HepG2 (cell line): ENCODE results near the gene CMIP. TPM values are rescaled to one million over a fixed set of nuclear protein-coding genes. Genes with fewer than 3 reads are reported as not detected.
A peak's percentile ranks its signal among the peaks of the same experiment; 100 is the strongest.

Experiments
- CBX2 ChIP-seq, 2 experiments: fragments of 200-600 bp in 1 of 2; sonication (generic); formaldehyde crosslinking in 1 of 2; IDR thresholded peaks; 2 replicates each; pipeline versions ENCODE4 v1.7.0 to v1.8.1; 2018 to 2022; ENCODE audit warnings: low read depth in 2 of 2, low read length in 1 of 2, mild to moderate bottlenecking in 1 of 2, missing genetic modification reagents in 1 of 2
- IKZF1 ChIP-seq: fragments of 450-650 bp; IDR thresholded peaks from 2 replicates; pipeline ENCODE4 v1.7.1; 2016
- IRX3 ChIP-seq: sonication (generic); formaldehyde crosslinking; IDR thresholded peaks from 2 replicates; pipeline ENCODE4 v1.8.1; 2023; ENCODE audit warnings: mild to moderate bottlenecking, low read depth, missing genetic modification reagents, borderline replicate concordance
- NR2F1 ChIP-seq, 2 experiments: fragments of 450-650 bp in 1 of 2; formaldehyde crosslinking in 1 of 2; IDR thresholded peaks; 2 replicates each; pipeline versions ENCODE4 v1.5.0 to v1.6.1; 2016 to 2020; ENCODE audit warnings: mild to moderate bottlenecking in 1 of 2, missing compliant biosample characterization in 1 of 2, missing genetic modification reagents in 1 of 2, moderate library complexity in 1 of 2
- REXO4 ChIP-seq: sonication (generic); formaldehyde crosslinking; IDR thresholded peaks from 2 replicates; pipeline ENCODE4 v1.8.0; 2022; ENCODE audit warnings: missing genetic modification reagents, mild to moderate bottlenecking, borderline replicate concordance
- SP140L ChIP-seq: sonication (generic); formaldehyde crosslinking; IDR thresholded peaks from 2 replicates; pipeline ENCODE4 v1.4.0; 2020; ENCODE audit warnings: missing genetic modification reagents, borderline replicate concordance
- SRSF1 ChIP-seq: fragments of 200-400 bp; formaldehyde crosslinking; optimal IDR thresholded peaks from 2 replicates; pipeline ENCODE3; 2017; ENCODE audit warnings: mild to moderate bottlenecking, low read depth, low read length, moderate library complexity
- STAT5B ChIP-seq: sonication (generic); formaldehyde crosslinking; IDR thresholded peaks from 2 replicates; pipeline ENCODE4 v1.4.0; 2020; ENCODE audit warnings: missing genetic modification reagents
- SYNCRIP ChIP-seq: fragments of 200-400 bp; formaldehyde crosslinking; IDR thresholded peaks from 2 replicates; pipeline ENCODE4 v1.6.1; 2018; ENCODE audit warnings: mild to moderate bottlenecking, low read depth, low read length; ENCODE audit not compliant: insufficient read depth
- TP53 ChIP-seq: sonication (generic); formaldehyde crosslinking; conservative IDR thresholded peaks from 2 replicates; pipeline ENCODE4 v1.4.0; 2020; ENCODE audit warnings: missing genetic modification reagents
- ZBTB1 ChIP-seq: sonication (generic); formaldehyde crosslinking; IDR thresholded peaks from 2 replicates; pipeline ENCODE4 v1.4.0; 2020; ENCODE audit warnings: missing genetic modification reagents, borderline replicate concordance
- ZFP36 ChIP-seq: fragments of 150-350 bp; IDR thresholded peaks from 2 replicates; pipeline ENCODE4 v1.6.1; 2018; ENCODE audit warnings: borderline replicate concordance, low read length, low read depth; ENCODE audit not compliant: partially characterized antibody
- ZNF256 ChIP-seq: sonication (generic); formaldehyde crosslinking; conservative IDR thresholded peaks from 2 replicates; pipeline ENCODE4 v1.4.0; 2020; ENCODE audit warnings: missing genetic modification reagents
- ZNF367 ChIP-seq: sonication (generic); formaldehyde crosslinking; IDR thresholded peaks from 2 replicates; pipeline ENCODE4 v1.4.0; 2020; ENCODE audit warnings: missing genetic modification reagents, borderline replicate concordance
- ZNF552 ChIP-seq: sonication (generic); formaldehyde crosslinking; IDR thresholded peaks from 2 replicates; pipeline ENCODE4 v1.9.0; 2022; ENCODE audit warnings: missing genetic modification reagents, mild to moderate bottlenecking, borderline replicate concordance
- ZNF567 ChIP-seq: sonication (generic); formaldehyde crosslinking; IDR thresholded peaks from 2 replicates; pipeline ENCODE4 v1.8.1; 2023; ENCODE audit warnings: mild to moderate bottlenecking, missing genetic modification reagents, borderline replicate concordance
- ZNF589 ChIP-seq: sonication (generic); formaldehyde crosslinking; conservative IDR thresholded peaks from 2 replicates; pipeline ENCODE4 v1.8.0; 2022; ENCODE audit warnings: mild to moderate bottlenecking, moderate library complexity, missing genetic modification reagents
- ZNF674 ChIP-seq: sonication (generic); formaldehyde crosslinking; IDR thresholded peaks from 2 replicates; pipeline ENCODE4 v1.5.0; 2020; ENCODE audit warnings: low read depth, mild to moderate bottlenecking, missing genetic modification reagents
- ZNF703 ChIP-seq: sonication (generic); formaldehyde crosslinking; IDR thresholded peaks from 2 replicates; pipeline ENCODE4 v1.5.1; 2020; ENCODE audit warnings: missing genetic modification reagents, mild to moderate bottlenecking, moderate library complexity, borderline replicate concordance
- polyA plus RNA-seq, 8 experiments: library from polyadenylated mRNA; depleted of rRNA in 3 of 8; stranded (reverse) in 7 of 8; unstranded in 1 of 8; fragments of >200 nt; fragmentation: Illumina TruSeq in 4 of 8; extraction: Trizol in 4 of 8; gene quantifications; 2 replicates each; pipeline versions ENCODE4 v1.2.1 to v1.2.3, GENCODE V29; 2011 to 2016; ENCODE audit warnings: low read depth in 4 of 8, missing spikeins in 1 of 8, mixed read lengths in 1 of 8; ENCODE audit not compliant: insufficient read depth in 1 of 8
- total RNA-seq, 5 experiments: library from RNA; depleted of rRNA; stranded (reverse); fragments of >200 nt; fragmentation: Illumina TruSeq; extraction: Trizol; gene quantifications; 2 replicates each; pipeline ENCODE4 v1.2.3, GENCODE V29; 2016; ENCODE audit warnings: low read depth in 1 of 5
- TF ChIP-seq, protein P1 (sequence below): sonication (generic); formaldehyde crosslinking; IDR thresholded peaks from 2 replicates; pipeline ENCODE4 v1.4.0; 2020; ENCODE audit warnings: missing genetic modification reagents
- TF ChIP-seq, protein P2 (sequence below): sonication (generic); formaldehyde crosslinking; IDR thresholded peaks from 2 replicates; pipeline ENCODE4 v1.8.0; 2022; ENCODE audit warnings: low read depth, missing genetic modification reagents
- TF ChIP-seq, protein P3 (sequence below): sonication (generic); formaldehyde crosslinking; conservative IDR thresholded peaks from 2 replicates; pipeline ENCODE4 v1.8.0; 2022; ENCODE audit warnings: mild to moderate bottlenecking, moderate library complexity, missing genetic modification reagents
- TF ChIP-seq, protein P4 (sequence below): IDR thresholded peaks from 2 replicates; pipeline ENCODE4 v1.6.1; 2016; ENCODE audit warnings: control low read depth

CMIP gene
- total and polyA plus RNA-seq, 2 of the 13 experiments (the other 11 are each of a cell fraction or from before 2014, with no cell fraction given), result 10.9 to 18.1 TPM

DNA sequence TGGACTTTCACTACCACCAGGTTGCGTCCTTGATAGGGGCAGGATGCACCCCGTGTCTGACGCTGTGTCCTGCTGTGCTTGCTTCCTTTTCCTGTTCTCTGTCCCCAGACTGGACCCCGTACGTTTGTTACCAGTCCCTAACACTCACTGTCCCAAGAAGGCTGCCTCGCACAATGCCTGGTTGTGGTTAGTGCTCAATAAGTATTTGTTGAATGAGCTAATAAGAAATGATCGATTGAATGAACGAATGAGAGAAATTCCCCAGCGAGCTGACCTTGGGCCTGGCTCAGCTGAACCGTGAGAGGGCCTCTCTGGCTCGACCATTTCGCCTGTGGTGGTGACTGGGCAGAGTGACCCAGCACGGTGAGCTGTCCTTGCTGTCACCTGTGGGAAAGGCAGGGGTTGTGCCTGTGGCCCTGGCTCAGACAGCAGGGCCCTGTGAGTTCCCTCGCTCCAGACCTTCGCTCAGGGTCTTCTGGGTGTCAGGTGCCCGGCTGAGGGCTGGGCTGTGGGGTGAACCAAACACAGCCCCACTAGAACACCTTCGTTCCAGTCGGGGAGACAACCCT, 20.9 kb downstream of the CMIP start (continued):
- TF ChIP-seq, protein P1, sequence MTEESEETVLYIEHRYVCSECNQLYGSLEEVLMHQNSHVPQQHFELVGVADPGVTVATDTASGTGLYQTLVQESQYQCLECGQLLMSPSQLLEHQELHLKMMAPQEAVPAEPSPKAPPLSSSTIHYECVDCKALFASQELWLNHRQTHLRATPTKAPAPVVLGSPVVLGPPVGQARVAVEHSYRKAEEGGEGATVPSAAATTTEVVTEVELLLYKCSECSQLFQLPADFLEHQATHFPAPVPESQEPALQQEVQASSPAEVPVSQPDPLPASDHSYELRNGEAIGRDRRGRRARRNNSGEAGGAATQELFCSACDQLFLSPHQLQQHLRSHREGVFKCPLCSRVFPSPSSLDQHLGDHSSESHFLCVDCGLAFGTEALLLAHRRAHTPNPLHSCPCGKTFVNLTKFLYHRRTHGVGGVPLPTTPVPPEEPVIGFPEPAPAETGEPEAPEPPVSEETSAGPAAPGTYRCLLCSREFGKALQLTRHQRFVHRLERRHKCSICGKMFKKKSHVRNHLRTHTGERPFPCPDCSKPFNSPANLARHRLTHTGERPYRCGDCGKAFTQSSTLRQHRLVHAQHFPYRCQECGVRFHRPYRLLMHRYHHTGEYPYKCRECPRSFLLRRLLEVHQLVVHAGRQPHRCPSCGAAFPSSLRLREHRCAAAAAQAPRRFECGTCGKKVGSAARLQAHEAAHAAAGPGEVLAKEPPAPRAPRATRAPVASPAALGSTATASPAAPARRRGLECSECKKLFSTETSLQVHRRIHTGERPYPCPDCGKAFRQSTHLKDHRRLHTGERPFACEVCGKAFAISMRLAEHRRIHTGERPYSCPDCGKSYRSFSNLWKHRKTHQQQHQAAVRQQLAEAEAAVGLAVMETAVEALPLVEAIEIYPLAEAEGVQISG (CRISPR knock-in tag), result 0 out of 2 replicates have a peak, but pooled peaks have one; percentile 33
- TF ChIP-seq STAT5B (no peak), SRSF1 (no peak), IRX3 (CRISPR knock-in tag) (no peak), ZNF256 (CRISPR knock-in tag) (no peak), IKZF1 (no peak), ZBTB1 (no peak), REXO4 (CRISPR knock-in tag) (no peak), ZNF567 (no peak), NR2F1 (CRISPR knock-in tag; IDR thresholded peaks at IDR 0.05) (no peak; a peak in 1 of 4 replicates), ZNF589 (CRISPR knock-in tag) (no peak), SYNCRIP (no peak), ZNF674 (CRISPR knock-in tag) (no peak), ZFP36 (no peak), CBX2 (IDR thresholded peaks at IDR 0.05; ENCODE audit: low read depth, low read length) (no peak), CBX2 (CRISPR knock-in tag; IDR thresholded peaks at IDR 0.05; ENCODE audit: low read depth) (no peak), ZNF703 (CRISPR knock-in tag) (no peak), TP53 (peak; percentile 70; the same call in 1 of the 2 replicates), ZNF552 (CRISPR knock-in tag) (no peak), SP140L (CRISPR knock-in tag) (no peak), ZNF367 (CRISPR knock-in tag) (no peak)
- TF ChIP-seq, protein P2, sequence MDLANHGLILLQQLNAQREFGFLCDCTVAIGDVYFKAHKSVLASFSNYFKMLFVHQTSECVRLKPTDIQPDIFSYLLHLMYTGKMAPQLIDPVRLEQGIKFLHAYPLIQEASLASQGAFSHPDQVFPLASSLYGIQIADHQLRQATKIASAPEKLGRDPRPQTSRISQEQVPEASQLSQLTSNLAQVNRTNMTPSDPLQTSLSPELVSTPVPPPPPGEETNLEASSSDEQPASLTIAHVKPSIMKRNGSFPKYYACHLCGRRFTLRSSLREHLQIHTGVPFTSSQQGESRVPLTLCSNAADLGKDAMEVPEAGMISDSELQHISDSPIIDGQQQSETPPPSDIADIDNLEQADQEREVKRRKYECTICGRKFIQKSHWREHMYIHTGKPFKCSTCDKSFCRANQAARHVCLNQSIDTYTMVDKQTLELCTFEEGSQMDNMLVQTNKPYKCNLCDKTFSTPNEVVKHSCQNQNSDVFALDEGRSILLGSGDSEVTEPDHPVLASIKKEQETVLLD (CRISPR knock-in tag), result no peak
- TF ChIP-seq, protein P3, sequence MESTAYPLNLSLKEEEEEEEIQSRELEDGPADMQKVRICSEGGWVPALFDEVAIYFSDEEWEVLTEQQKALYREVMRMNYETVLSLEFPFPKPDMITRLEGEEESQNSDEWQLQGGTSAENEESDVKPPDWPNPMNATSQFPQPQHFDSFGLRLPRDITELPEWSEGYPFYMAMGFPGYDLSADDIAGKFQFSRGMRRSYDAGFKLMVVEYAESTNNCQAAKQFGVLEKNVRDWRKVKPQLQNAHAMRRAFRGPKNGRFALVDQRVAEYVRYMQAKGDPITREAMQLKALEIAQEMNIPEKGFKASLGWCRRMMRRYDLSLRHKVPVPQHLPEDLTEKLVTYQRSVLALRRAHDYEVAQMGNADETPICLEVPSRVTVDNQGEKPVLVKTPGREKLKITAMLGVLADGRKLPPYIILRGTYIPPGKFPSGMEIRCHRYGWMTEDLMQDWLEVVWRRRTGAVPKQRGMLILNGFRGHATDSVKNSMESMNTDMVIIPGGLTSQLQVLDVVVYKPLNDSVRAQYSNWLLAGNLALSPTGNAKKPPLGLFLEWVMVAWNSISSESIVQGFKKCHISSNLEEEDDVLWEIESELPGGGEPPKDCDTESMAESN, result no peak
- TF ChIP-seq, protein P4, sequence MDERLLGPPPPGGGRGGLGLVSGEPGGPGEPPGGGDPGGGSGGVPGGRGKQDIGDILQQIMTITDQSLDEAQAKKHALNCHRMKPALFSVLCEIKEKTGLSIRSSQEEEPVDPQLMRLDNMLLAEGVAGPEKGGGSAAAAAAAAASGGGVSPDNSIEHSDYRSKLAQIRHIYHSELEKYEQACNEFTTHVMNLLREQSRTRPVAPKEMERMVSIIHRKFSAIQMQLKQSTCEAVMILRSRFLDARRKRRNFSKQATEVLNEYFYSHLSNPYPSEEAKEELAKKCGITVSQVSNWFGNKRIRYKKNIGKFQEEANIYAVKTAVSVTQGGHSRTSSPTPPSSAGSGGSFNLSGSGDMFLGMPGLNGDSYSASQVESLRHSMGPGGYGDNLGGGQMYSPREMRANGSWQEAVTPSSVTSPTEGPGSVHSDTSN (CRISPR knock-in tag), result no peak
